ENCODE results near the gene ACTMAP. TPM values are rescaled to one million over a fixed set of nuclear protein-coding genes. Genes with fewer than 3 reads are reported as not detected.

Gene ACTMAP, protein sequence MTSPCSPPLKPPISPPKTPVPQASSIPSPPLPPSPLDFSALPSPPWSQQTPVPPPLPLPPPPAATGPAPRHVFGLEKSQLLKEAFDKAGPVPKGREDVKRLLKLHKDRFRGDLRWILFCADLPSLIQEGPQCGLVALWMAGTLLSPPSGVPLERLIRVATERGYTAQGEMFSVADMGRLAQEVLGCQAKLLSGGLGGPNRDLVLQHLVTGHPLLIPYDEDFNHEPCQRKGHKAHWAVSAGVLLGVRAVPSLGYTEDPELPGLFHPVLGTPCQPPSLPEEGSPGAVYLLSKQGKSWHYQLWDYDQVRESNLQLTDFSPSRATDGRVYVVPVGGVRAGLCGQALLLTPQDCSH
- total RNA-seq, result 10 to 100 TPM; 23.0 to 25.0 TPM

DNA sequence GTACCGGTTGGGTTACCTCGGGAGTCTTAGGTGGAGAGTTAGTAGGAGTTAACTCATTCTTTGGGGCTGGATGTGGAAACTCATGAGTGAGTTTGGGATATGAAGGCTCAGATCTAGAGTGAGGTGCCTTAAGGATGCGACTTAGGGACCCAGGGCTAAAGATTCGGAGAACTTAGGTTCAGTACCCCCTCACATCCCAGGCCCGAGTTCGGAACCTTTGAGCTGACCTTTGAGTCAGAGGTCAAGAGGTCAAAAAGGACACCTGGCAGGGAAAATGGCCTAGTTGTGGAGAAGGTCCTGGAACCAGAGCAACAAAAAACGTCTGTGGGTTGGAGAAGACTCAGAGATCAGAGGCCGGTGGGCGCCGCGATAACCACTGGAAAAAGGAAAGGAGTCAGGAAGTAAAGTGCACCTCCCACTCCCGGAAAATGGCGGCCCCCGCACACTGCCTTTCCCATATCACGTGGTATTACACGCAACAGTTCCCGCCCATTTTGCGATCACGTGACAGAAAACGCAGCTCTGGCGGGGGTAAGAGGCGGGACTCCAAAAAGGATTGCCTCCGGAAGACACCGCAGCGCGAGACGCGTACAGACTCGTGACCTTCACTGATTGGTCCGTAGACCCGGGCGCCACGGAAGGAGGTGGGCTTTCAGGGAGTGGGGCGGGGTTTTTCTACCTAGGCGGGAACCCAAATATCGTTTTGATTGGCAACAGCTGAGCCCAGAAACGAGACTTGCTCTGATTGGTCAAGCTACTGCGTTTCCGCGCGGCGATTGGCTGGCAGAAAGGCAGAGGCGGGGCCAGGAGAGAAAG, at the start of gene ACTMAP:
ACTMAP (minus strand) TSS at position 420 of the 816 bp plus-strand sequence. CDS start 674 bp downstream, outside the sequence.
- CTCF ChIA-PET, result interaction anchor here (0.9 to 1.3 kb wide), 5 partner anchors 20 to 558 kb away, joined by 3 to 10 read pairs (median 4); no protein-coding TSS in a partner anchor
- no peaks in the 10 kb centered on the region for H3K9me3 Mint-ChIP-seq
- peaks cover 34% of the 10 kb centered on the region for H3K36me3 Mint-ChIP-seq (ENCODE audit: low read depth)
- peak within 1 kb of the TSS; percentile 99 for H3K27ac Mint-ChIP-seq
- DNase-seq, result peak; percentile 100
- intact Hi-C loops (cut with micrococcal nuclease), result loop anchor here (1.0 to 5.0 kb wide), 10 partner anchors 25 to 513 kb away; partner anchors contain the start of genes COQ8B, RAB4B and SERTAD3
- H3K4me3 Mint-ChIP-seq, result peak within 1 kb of the TSS; percentile 99
- peaks cover 33% of the 10 kb centered on the region for H3K4me1 Mint-ChIP-seq (ENCODE audit: low read depth)
- H3K27me3 Mint-ChIP-seq (ENCODE audit: low read depth), result no peaks in the 10 kb centered on the region

GRCh38 chr19:40799558-40800338, 49.5 kb upstream of the ACTMAP start:
- H3K27ac Mint-ChIP-seq, result peak overlapping the region; percentile 95
- H3K9me3 Mint-ChIP-seq, result no peaks in the 10 kb centered on the region
- H3K4me1 Mint-ChIP-seq (ENCODE audit: low read depth), result peaks cover 63% of the 10 kb centered on the region
- CTCF ChIA-PET, result interaction anchor here (0.6 to 1.1 kb wide), 2 partner anchors 20 to 83 kb away, joined by 3 read pairs; partner anchors contain the start of genes COQ8B and ITPKC
- no peaks in the 10 kb centered on the region for H3K27me3 Mint-ChIP-seq (ENCODE audit: low read depth)
- intact Hi-C loops (cut with micrococcal nuclease), result loop anchor here (2.0 to 5.0 kb wide), 3 partner anchors 185 to 452 kb away; partner anchors contain the start of genes C19orf47, PLD3 and SERTAD3
- H3K36me3 Mint-ChIP-seq (ENCODE audit: low read depth), result peaks cover 31% of the 10 kb centered on the region
- peak; percentile 44 for DNase-seq
- H3K4me3 Mint-ChIP-seq, result peak overlapping the region; percentile 94

DNA sequence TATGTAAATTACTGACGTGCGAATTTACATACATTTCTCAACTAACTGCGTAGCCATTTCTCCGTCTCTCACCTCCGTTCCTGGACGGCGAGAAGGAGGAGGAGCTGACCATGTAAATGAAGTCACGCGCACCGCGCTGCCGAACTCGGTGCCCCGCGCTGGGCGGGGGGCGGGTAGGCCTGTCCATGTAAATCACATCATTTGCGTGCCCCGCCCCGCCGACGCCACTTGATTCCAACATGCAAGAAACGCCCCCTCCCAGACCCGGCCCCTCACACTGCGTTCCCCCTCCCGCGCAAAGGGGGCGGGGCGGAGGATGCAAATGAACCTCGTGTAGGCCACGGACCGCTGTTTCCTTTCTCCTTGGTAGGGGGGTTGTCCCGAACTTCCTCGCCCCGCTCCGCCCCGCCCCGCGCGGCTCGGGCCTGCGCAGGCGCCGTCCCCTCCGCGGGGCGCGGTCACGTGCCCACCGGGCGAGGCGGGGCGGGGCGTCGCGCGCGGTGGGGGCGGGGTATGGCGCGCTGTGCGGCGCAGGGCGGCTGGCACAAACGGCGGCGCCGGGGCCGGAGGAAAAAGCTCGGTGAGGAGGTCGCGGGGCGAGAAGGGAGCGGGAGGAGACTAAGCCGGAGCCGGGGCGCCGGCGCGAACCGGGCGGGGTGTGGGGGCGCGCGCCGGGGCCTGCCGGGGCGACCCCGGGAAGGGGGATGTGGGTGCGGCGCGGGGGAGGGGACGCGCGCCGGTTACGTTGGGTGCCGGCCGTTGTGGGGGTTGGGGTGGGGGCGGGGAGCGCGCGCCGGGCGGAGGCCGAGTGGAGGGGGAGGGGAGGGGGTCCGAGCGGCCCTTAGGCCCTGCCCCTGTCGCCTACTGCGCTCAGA, 48.6 kb upstream of the ACTMAP start, which contains the start of gene EGLN2:
EGLN2 (plus strand) TSS at position 509 of the 875 bp plus-strand sequence. CDS start 1,382 bp downstream, outside the sequence.
- intact Hi-C loops (cut with micrococcal nuclease), result loop anchor here (1.0 to 5.0 kb wide), 8 partner anchors 7 to 452 kb away; partner anchors contain the start of genes ACTMAP, C19orf47, COQ8B and NUMBL
- Mint-ChIP-seq H3K9me3 (no peaks in the 10 kb centered on the region), H3K27ac (peak within 1 kb of the TSS; percentile 97), H3K27me3 (ENCODE audit: low read depth) (no peaks in the 10 kb centered on the region), H3K36me3 (ENCODE audit: low read depth) (peaks cover 26% of the 10 kb centered on the region), H3K4me3 (peak within 1 kb of the TSS; percentile 94), H3K4me1 (ENCODE audit: low read depth) (peaks cover 54% of the 10 kb centered on the region)
- peak; percentile 100 for DNase-seq
- CTCF ChIA-PET, result interaction anchor here (0.6 to 1.1 kb wide), 6 partner anchors 8 to 335 kb away, joined by 3 to 5 read pairs (median 3); partner anchors contain the start of genes COQ8B, ITPKC and RAB4B

GRCh38 chr19:40797963-40798682, 47.8 kb upstream of the ACTMAP start:
- CTCF ChIA-PET, result interaction anchor here (0.6 to 1.1 kb wide), 6 partner anchors 9 to 334 kb away, joined by 3 to 5 read pairs (median 3); partner anchors contain the start of genes COQ8B, ITPKC and RAB4B
- Mint-ChIP-seq H3K4me1 (ENCODE audit: low read depth) (peaks cover 47% of the 10 kb centered on the region), H3K4me3 (peak overlapping the region; percentile 92), H3K27ac (peak overlapping the region; percentile 97), H3K27me3 (ENCODE audit: low read depth) (no peaks in the 10 kb centered on the region), H3K36me3 (ENCODE audit: low read depth) (peaks cover 21% of the 10 kb centered on the region), H3K9me3 (no peaks in the 10 kb centered on the region)
- DNase-seq, result peak; percentile 80
- intact Hi-C loops (cut with micrococcal nuclease), result loop anchor here (1.0 to 5.0 kb wide), 8 partner anchors 8 to 451 kb away; partner anchors contain the start of genes ACTMAP, C19orf47, COQ8B and NUMBL

DNA sequence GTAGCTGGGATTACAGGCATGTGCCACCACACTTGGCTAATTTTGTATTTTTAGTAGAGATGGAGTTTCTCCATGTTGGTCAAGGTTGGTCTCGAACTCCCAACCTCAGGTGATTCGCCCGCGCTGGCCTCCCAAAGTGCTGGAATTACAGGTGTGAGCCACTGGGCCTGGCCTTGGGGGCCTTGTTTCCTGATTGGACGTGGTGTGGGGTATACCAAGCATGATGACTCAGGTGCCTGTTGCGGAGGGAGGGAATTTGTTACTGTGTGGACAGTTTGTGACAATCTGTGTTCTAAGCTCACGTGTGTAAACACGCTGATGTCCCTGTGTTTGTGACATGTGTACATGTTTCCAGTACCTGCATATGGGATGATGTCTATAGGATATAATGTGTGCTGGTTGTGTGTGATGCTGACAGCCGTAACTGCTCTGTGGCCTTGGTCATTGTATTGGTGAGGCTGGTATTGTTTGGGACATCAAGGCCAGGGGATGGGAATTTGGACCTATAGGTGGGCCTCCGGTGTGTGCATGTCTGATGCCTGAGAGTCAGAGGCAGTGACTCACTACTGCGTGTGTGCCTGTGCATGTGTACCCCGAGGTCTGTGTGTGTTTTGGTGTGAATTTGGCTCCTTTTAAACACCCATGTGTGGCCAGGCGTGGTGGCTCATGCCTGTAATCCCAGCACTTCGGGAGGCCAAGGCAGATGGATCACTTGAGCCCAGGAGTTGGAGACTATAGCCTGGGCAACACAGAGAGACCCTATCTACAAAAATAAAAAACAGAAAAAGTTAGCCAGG, 47.1 kb upstream of the ACTMAP start:
- intact Hi-C loops (cut with micrococcal nuclease), result loop anchor here (5.0 kb wide), 2 partner anchors 355 to 450 kb away; partner anchors contain the start of genes C19orf47, PLD3 and SERTAD3
- no peaks in the 10 kb centered on the region for H3K9me3 Mint-ChIP-seq
- H3K4me1 Mint-ChIP-seq (ENCODE audit: low read depth), result peaks cover 47% of the 10 kb centered on the region
- CTCF ChIA-PET, result interaction anchor here (0.6 to 1.6 kb wide), 3 partner anchors 10 to 333 kb away, joined by 3 read pairs; no protein-coding TSS in a partner anchor
- no peak for DNase-seq
- no peaks in the 10 kb centered on the region for H3K27me3 Mint-ChIP-seq (ENCODE audit: low read depth)
- H3K4me3 Mint-ChIP-seq, result peak overlapping the region; percentile 92
- peak overlapping the region; percentile 97 for H3K27ac Mint-ChIP-seq
- H3K36me3 Mint-ChIP-seq (ENCODE audit: low read depth), result peaks cover 18% of the 10 kb centered on the region

DNA sequence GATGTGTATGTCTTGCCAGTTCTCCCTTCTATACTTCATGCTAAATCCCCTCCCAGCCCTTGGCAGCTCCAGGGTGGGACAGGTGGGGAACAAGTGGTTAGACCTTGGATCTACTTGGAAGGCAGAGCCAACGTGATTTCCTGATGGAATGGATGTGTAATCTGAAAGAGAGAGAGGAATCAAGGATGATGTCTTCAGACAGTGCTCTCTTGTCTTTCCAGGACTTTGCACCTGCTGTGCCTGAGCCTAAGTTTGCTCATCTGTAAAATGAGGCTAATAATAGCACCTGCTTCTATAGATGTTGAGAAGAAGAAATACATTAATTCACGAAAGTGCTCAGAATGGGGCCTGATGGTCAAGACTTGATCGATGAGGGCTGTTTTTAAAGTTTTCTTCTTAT, 41.7 kb upstream of the ACTMAP start:
- intact Hi-C loops (cut with micrococcal nuclease), result loop anchor here (1.0 kb wide), 1 partner anchor 14 kb away; the partner anchor contains the start of gene RAB4B
- Mint-ChIP-seq H3K4me1 (ENCODE audit: low read depth) (peaks cover 21% of the 10 kb centered on the region), H3K36me3 (ENCODE audit: low read depth) (peaks cover 7% of the 10 kb centered on the region), H3K4me3 (no peak overlapping the region), H3K27me3 (ENCODE audit: low read depth) (no peaks in the 10 kb centered on the region), H3K27ac (peak overlapping the region; percentile 80), H3K9me3 (no peaks in the 10 kb centered on the region)
- CTCF ChIA-PET, result no interaction called here
- no peak for DNase-seq

GRCh38 chr19:40791349-40791748, 41.1 kb upstream of the ACTMAP start:
- DNase-seq, result no peak
- H3K27ac Mint-ChIP-seq, result no peak overlapping the region
- intact Hi-C loops (cut with micrococcal nuclease), result no loop called here
- CTCF ChIA-PET, result no interaction called here
- peaks cover 19% of the 10 kb centered on the region for H3K4me1 Mint-ChIP-seq (ENCODE audit: low read depth)
- no peaks in the 10 kb centered on the region for H3K9me3 Mint-ChIP-seq
- H3K27me3 Mint-ChIP-seq (ENCODE audit: low read depth), result no peaks in the 10 kb centered on the region
- H3K4me3 Mint-ChIP-seq, result no peak overlapping the region
- peaks cover 7% of the 10 kb centered on the region for H3K36me3 Mint-ChIP-seq (ENCODE audit: low read depth)

- H3K27me3 Mint-ChIP-seq (ENCODE audit: low read depth), result no peaks in the 10 kb centered on the region
- intact Hi-C loops (cut with micrococcal nuclease), result no loop called here
- H3K27ac Mint-ChIP-seq, result peak overlapping the region; percentile 19
- CTCF ChIA-PET, result interaction anchor here (0.6 kb wide), 1 partner anchor 20 kb away, joined by 3 read pairs; no protein-coding TSS in a partner anchor
- peaks cover 5% of the 10 kb centered on the region for H3K4me1 Mint-ChIP-seq (ENCODE audit: low read depth)
- no peaks in the 10 kb centered on the region for H3K9me3 Mint-ChIP-seq
- no peak overlapping the region for H3K4me3 Mint-ChIP-seq
- DNase-seq, result no peak
- peaks cover 8% of the 10 kb centered on the region for H3K36me3 Mint-ChIP-seq (ENCODE audit: low read depth)
Measured at GRCh38 chr19:40786060-40787037, 36.1 kb upstream of the ACTMAP start.

DNA sequence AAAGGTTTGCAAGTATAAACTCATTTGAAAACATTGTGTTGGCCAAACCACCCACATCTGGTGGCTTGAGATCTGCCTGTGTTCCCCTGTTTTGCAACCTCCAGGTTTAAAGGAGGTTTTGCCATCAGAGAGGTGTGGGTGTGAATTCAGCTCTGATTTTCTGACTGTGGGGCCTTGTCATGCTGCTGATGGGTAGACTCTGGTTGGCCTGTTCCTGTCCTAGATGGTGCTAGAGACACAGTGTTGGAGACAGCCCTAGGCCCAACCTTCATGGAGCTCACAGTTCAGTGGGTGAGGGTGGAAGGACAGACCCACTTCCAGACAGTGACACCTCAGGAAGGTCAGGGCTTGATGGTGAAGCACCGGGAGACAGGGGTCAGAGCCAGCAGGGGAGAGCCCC, 35.2 kb upstream of the ACTMAP start:
- H3K27ac Mint-ChIP-seq, result no peak overlapping the region
- no peak for DNase-seq
- peaks cover 9% of the 10 kb centered on the region for H3K4me1 Mint-ChIP-seq (ENCODE audit: low read depth)
- CTCF ChIA-PET, result no interaction called here
- intact Hi-C loops (cut with micrococcal nuclease), result no loop called here
- peaks cover 13% of the 10 kb centered on the region for H3K36me3 Mint-ChIP-seq (ENCODE audit: low read depth)
- H3K9me3 Mint-ChIP-seq, result no peaks in the 10 kb centered on the region
- no peaks in the 10 kb centered on the region for H3K27me3 Mint-ChIP-seq (ENCODE audit: low read depth)
- H3K4me3 Mint-ChIP-seq, result no peak overlapping the region

Measured in activated naive CD4-positive, alpha-beta T cell treated with anti-CD3 and anti-CD28 coated beads for 36 hours (primary cell).